Vagina (tissue), 2 donors: ENCODE results near the gene ASPG. TPM values are rescaled to one million over a fixed set of nuclear protein-coding genes. Genes with fewer than 3 reads are reported as not detected.

Source experiments
- DNase-seq, 2 donors: peaks; one replicate each; pipeline ENCODE4 v3.0.0-alpha.2; 2017; ENCODE audit errors: extremely low spot score in 2 of 2
- H3K27ac ChIP-seq: fragments of 200-600 bp; sonication (generic); one replicate; pipeline ENCODE4 v1.5.1; 2019
- H3K27me3 ChIP-seq: fragments of 200-600 bp; sonication (generic); one replicate; pipeline ENCODE4 v1.5.1; 2019
- H3K36me3 ChIP-seq, 2 donors: fragments of 200-600 bp; sonication (generic); one replicate each; pipeline ENCODE4 v1.5.1; 2017 to 2019
- H3K4me1 ChIP-seq: fragments of 200-600 bp; sonication (generic); one replicate; pipeline ENCODE4 v1.5.1; 2019
- H3K4me3 ChIP-seq, 2 donors: fragments of 200-600 bp; sonication (generic); 1 replicate in 1 of 2; 2 replicates in 1 of 2; pipeline ENCODE4 v1.5.1; 2016 to 2019
- H3K9me3 ChIP-seq: fragments of 200-600 bp; sonication (generic); one replicate; pipeline ENCODE4 v1.5.1; 2019
- POLR2A ChIP-seq, 2 donors: fragments of 450-650 bp; IDR thresholded peaks; one replicate each; pipeline ENCODE4 v1.6.1; 2017; ENCODE audit warnings: antibody characterized with exemption in 2 of 2, mild to moderate bottlenecking in 2 of 2, moderate library complexity in 2 of 2
- POLR2AphosphoS5 ChIP-seq, 2 donors: sonication (generic); formaldehyde crosslinking; IDR thresholded peaks; one replicate each; pipeline ENCODE4 v1.9.0; 2017; ENCODE audit warnings: antibody characterized with exemption in 2 of 2, mild to moderate bottlenecking in 2 of 2, low read depth in 1 of 2; ENCODE audit not compliant: insufficient read depth in 1 of 2
- intact Hi-C: fragments of 100-400 bp; cut with DNase I; formaldehyde crosslinking; loops from one replicate; pipeline ENCODE4 v1.15.1; 2023
- total RNA-seq: library from RNA; depleted of rRNA; stranded (reverse); fragments of >200 nt; gene quantifications from one replicate; pipeline ENCODE4 v1.2.3, GENCODE V29; 2016
- TF ChIP-seq, protein P1 (sequence below), 3 experiments: fragments of 450-650 bp in 2 of 3; fragments of 200-600 bp in 1 of 3; sonication (generic) in 1 of 3; IDR thresholded peaks; one replicate each; pipeline ENCODE4 v1.5.1; 2017 to 2019; ENCODE audit warnings: antibody characterized with exemption in 3 of 3, mild to moderate bottlenecking in 2 of 3, moderate library complexity in 2 of 3

The ASPG gene
- total RNA-seq, 1 donor from 2014 or later, result 3.7 TPM

DNA sequence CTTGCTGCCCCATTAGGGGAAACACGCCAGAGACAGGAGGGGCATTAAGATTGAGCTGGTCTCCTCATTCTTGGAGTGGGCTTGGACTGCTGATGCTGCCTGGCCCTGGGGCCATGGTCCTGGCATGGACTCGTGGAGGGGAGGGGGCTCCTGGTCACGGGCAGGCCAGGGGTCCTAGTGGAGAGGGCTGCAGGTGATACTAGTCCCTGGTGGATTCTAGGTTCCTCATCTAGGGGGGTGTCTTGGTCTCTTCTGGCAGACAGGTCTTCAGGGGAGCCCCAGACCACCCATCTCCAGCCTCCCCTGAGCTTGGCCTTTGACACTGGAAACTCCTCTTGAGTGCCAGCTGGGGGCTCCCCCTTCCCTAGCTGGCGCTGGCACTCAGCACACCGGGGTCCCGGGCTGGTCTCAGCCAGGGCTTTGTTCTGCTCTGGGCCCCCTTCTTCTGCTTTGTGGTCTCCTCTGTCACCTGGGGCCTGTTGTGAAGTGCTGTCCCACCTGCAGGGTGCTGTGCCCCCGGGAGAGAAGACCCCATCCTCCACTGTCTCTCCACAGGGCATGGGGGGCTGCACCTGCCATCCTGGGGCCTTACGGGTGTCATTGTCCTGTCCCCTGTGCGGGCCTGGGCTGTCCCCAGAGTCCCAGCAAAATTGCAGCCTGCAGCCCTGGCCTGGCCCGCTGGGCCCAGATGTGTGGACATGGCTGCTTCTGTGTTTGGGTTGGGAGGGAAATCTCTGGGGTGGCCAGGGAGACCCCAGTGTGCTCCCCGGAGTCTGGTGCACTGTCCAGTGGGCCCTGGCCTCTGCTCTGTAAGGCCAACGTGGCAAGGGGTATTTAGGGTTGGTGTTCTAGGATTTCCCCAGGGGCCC, 55.2 kb downstream of the ASPG start:
- intact Hi-C loops, result no loop called here
- Histone ChIP-seq H3K36me3 (no peaks in the 10 kb centered on the region), H3K27ac (no peak overlapping the region), H3K27me3 (no peaks in the 10 kb centered on the region), H3K9me3 (no peaks in the 10 kb centered on the region), H3K4me1 (peaks cover 40% of the 10 kb centered on the region), H3K4me3 (peak overlapping the region in 1 of 2 donors; percentile 52)
- no peak for DNase-seq
- TF ChIP-seq POLR2A (IDR thresholded peaks at IDR 0.05), result no peak
- TF ChIP-seq POLR2AphosphoS5 (IDR thresholded peaks at IDR 0.05; ENCODE audit: insufficient read depth in 1 of 2, low read depth in 1 of 2), result no peak
- TF ChIP-seq, protein P1, sequence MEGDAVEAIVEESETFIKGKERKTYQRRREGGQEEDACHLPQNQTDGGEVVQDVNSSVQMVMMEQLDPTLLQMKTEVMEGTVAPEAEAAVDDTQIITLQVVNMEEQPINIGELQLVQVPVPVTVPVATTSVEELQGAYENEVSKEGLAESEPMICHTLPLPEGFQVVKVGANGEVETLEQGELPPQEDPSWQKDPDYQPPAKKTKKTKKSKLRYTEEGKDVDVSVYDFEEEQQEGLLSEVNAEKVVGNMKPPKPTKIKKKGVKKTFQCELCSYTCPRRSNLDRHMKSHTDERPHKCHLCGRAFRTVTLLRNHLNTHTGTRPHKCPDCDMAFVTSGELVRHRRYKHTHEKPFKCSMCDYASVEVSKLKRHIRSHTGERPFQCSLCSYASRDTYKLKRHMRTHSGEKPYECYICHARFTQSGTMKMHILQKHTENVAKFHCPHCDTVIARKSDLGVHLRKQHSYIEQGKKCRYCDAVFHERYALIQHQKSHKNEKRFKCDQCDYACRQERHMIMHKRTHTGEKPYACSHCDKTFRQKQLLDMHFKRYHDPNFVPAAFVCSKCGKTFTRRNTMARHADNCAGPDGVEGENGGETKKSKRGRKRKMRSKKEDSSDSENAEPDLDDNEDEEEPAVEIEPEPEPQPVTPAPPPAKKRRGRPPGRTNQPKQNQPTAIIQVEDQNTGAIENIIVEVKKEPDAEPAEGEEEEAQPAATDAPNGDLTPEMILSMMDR (IDR thresholded peaks at IDR 0.05), result no peak

- Histone ChIP-seq H3K4me1 (peaks cover 33% of the 10 kb centered on the region), H3K4me3 (no peak overlapping the region), H3K9me3 (no peaks in the 10 kb centered on the region), H3K27me3 (no peaks in the 10 kb centered on the region), H3K36me3 (no peaks in the 10 kb centered on the region), H3K27ac (no peak overlapping the region)
- TF ChIP-seq POLR2A (IDR thresholded peaks at IDR 0.05), result no peak
- DNase-seq, result no peak
- intact Hi-C loops, result no loop called here
Observed at GRCh38 chr14:104141621-104142091, 56.2 kb downstream of the ASPG start.

DNA sequence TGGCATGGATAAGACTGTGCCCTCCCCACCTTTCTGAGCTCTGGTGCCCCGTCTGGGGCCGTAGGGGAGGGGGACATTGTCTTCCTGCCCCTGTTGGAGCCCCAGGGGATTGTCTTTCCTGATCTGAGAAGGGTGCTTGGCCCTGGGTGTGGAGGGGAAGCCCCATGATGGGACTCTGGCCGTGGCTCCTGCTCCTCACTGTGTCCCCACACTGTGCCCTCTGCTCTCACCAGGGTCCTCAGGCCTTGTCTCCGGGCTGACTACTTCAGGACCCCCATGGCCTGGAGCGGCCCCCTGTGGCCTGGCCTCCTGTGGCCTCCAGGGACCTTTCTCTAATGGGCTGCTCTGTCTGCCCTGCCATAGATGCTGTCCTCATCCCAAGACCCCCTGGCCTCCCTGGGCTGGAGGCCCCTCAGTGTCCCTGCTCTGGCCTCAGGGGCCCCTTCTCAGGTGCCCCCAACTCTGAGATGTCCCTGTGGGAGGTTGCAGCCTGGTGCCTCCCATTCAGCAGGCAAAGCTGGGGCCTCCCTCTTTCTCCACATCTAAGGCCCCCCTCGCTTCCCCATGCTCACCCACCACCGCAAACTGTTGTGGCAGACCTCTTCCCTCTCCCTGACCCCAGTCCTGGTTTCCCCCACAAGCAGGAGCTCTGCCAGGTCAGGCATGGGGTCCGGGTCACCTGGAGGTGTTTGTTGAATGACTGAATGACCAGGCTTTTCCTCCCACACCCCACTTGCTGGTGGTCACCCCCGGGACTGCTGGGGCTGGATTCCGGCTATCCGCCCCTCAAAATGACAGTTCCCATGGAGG, 56.8 kb downstream of the ASPG start:
- H3K27me3 ChIP-seq, result no peaks in the 10 kb centered on the region
- H3K9me3 ChIP-seq, result no peaks in the 10 kb centered on the region
- intact Hi-C loops, result no loop called here
- H3K4me3 ChIP-seq, result no peak overlapping the region
- H3K27ac ChIP-seq, result no peak overlapping the region
- no peaks in the 10 kb centered on the region for H3K36me3 ChIP-seq
- DNase-seq, result no peak
- H3K4me1 ChIP-seq, result peaks cover 26% of the 10 kb centered on the region
- TF ChIP-seq POLR2A (IDR thresholded peaks at IDR 0.05), result no peak
- TF ChIP-seq, protein P1 (IDR thresholded peaks at IDR 0.05), result no peak

DNA sequence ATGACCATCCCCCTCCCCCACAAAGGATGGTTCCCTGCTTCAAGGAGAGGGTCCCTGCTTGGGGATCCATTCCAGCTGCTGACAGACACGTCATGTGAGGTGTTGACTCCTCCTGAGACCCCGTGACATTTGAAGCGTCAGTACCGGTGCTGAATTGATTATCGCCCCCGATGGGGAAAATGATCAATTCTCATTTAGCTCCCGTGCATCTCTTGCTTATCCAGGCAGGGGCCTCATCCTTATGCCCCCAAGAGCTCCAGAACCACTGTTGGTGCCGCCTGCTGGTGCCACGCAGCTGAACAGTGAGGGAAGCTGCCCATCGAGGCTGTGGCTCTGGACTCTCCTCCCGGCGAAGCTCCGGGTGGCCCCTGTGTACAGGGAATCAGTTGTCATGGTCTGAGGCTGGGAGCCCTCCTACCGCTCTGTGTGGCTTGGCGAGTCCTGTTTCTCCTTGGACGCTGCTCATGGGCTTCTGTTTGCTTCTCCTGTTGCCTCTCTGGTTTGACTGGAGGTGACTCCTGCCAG, 57.5 kb downstream of the ASPG start:
- DNase-seq, result no peak
- intact Hi-C loops, result no loop called here
- no peak overlapping the region for H3K4me3 ChIP-seq
- H3K27me3 ChIP-seq, result no peaks in the 10 kb centered on the region
- no peak for TF ChIP-seq POLR2AphosphoS5 (IDR thresholded peaks at IDR 0.05; ENCODE audit: insufficient read depth in 1 of 2, low read depth in 1 of 2)
- TF ChIP-seq, protein P1 (IDR thresholded peaks at IDR 0.05), result no peak
- TF ChIP-seq POLR2A (IDR thresholded peaks at IDR 0.05), result no peak
- no peaks in the 10 kb centered on the region for H3K36me3 ChIP-seq
- no peak overlapping the region for H3K27ac ChIP-seq
- H3K4me1 ChIP-seq, result peaks cover 19% of the 10 kb centered on the region
- no peaks in the 10 kb centered on the region for H3K9me3 ChIP-seq

DNA sequence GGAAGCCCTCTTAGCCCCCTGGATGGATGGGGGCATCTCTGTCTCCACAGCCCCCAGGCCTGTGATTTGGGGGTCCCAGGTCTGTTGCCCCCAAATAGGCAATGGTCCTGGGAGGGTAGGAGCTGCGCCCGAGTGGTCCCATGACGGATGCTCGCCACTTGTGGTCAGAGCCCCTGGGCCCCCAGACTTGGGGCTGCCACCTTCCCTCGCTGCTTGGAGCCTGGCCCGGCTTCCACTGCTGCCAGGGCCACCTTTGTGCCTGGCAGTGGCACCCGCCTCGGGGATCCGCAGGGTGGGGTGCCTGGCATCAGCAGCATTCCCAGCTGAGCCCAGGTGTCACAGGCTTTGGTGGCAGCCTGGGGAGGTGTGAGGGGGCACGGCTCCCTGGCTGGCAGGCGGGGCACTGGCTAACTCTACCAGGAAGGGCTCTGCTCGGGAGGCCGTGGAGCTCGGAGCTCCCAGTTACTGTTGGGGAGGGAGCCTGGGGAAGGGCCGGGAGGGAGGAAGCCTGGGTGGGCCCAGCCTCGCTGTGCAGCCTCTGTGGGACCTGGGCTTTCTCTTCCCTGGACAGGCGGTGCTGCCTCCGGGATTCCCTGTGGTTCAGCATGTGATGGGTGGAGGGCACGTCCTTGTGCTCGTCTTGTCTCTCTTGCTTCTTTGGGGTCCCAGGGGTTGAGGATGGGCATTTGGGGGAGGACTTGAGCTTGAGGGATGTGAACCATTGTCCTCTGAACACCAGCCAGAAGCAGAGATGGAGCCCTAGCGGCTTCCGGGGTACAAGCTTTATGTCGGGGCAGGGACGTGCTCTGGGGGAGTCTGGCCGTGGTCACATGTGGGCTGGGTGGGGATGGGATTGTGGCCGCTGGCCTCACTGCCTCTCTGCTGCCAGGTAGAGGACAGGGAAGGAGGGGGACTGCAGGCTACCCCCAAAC, 58.3 kb downstream of the ASPG start:
- Histone ChIP-seq H3K27ac (no peak overlapping the region), H3K4me3 (no peak overlapping the region), H3K4me1 (peaks cover 19% of the 10 kb centered on the region), H3K27me3 (no peaks in the 10 kb centered on the region), H3K36me3 (no peaks in the 10 kb centered on the region), H3K9me3 (no peaks in the 10 kb centered on the region)
- TF ChIP-seq, protein P1 (IDR thresholded peaks at IDR 0.05), result no peak
- TF ChIP-seq POLR2A (IDR thresholded peaks at IDR 0.05), result no peak
- DNase-seq, result no peak
- intact Hi-C loops, result no loop called here
